Sigmoid colon (tissue), 7 donors: ENCODE measurements around the gene FURIN. TPM values are rescaled to one million over a fixed set of nuclear protein-coding genes. Genes with fewer than 3 reads are reported as not detected.
"Not testable (repeated sequence)": the region's sequence is repeated elsewhere in the genome, so short reads cannot be mapped to it uniquely, and the experiment has no call there.

Experiments used
- DNase-seq: peaks from one replicate; pipeline ENCODE4 v3.0.0-alpha.2; 2019
- H3K27ac ChIP-seq, 4 donors: fragments of 200-600 bp; sonication (generic); one replicate each; pipeline ENCODE4 v1.5.1; 2016 to 2019; ENCODE audit warnings: mild to moderate bottlenecking in 1 of 4
- H3K27me3 ChIP-seq, 3 donors: fragments of 200-600 bp; sonication (generic); one replicate each; pipeline ENCODE4 v1.5.1; 2019; ENCODE audit warnings: mild to moderate bottlenecking in 1 of 3
- H3K36me3 ChIP-seq, 4 donors: fragments of 200-600 bp; sonication (generic); one replicate each; pipeline ENCODE4 v1.5.1; 2016 to 2019
- H3K4me1 ChIP-seq, 4 donors: fragments of 200-600 bp; sonication (generic); one replicate each; pipeline ENCODE4 v1.5.1; 2017 to 2019
- H3K4me3 ChIP-seq, 4 donors: fragments of 200-600 bp; sonication (generic); one replicate each; pipeline ENCODE4 v1.5.1; 2017 to 2019; ENCODE audit warnings: mild to moderate bottlenecking in 2 of 4, moderate library complexity in 1 of 4
- H3K9me3 ChIP-seq, 4 donors: fragments of 200-600 bp in 3 of 4; sonication (generic) in 3 of 4; one replicate each; pipeline versions ENCODE4 v1.5.1 to v1.6.1; 2013 to 2019
- CTCF ChIP-seq, 4 experiments: fragments of 450-650 bp in 3 of 4; fragments of 200-600 bp in 1 of 4; IDR thresholded peaks; one replicate each; pipeline ENCODE4 v1.5.1; 2016 to 2019; ENCODE audit warnings: antibody characterized with exemption in 4 of 4, mild to moderate bottlenecking in 3 of 4, moderate library complexity in 2 of 4
- EP300 ChIP-seq, 4 donors: sonication (generic); formaldehyde crosslinking; IDR thresholded peaks; one replicate each; pipeline ENCODE4 v1.6.1; 2017; ENCODE audit warnings: antibody characterized with exemption in 4 of 4
- POLR2A ChIP-seq, 2 donors: fragments of 450-650 bp; IDR thresholded peaks; one replicate each; pipeline ENCODE4 v1.6.1; 2016; ENCODE audit warnings: antibody characterized with exemption in 2 of 2, mild to moderate bottlenecking in 2 of 2, moderate library complexity in 2 of 2
- POLR2AphosphoS5 ChIP-seq, 4 donors: sonication (generic); formaldehyde crosslinking; IDR thresholded peaks; one replicate each; pipeline ENCODE4 v1.6.1; 2017; ENCODE audit warnings: antibody characterized with exemption in 4 of 4
- WGBS, 2 donors: extraction: QIAGEN DNeasy Blood & Tissue Kit; methylation state at CpG; one replicate each; pipeline ENCODE4 v1.1.7; 2013; 5-methylcytosine and 5-hydroxymethylcytosine counted together
- intact Hi-C: fragments of 100-400 bp; cut with DNase I; formaldehyde crosslinking; loops from one replicate; pipeline ENCODE4 v1.15.1; 2023
- polyA plus RNA-seq, 3 donors: library from polyadenylated mRNA; stranded (reverse); fragments of 200-250 nt; gene quantifications; one replicate each; pipeline ENCODE4 v1.2.3, GENCODE V29; 2013
- total RNA-seq, 4 donors: library from RNA; depleted of rRNA; stranded (reverse); fragments of >200 nt; gene quantifications; one replicate each; pipeline ENCODE4 v1.1.0, GENCODE V29; 2016
- donor health status: healthy with polysubstance abuse.
- donor health status: Bipolar disorder and iron deficiency.
- donor health status: healthy.

The FURIN gene
- total and polyA plus RNA-seq, 7 donors = 21.0 to 69.2 (median 24.6) TPM

- Histone ChIP-seq H3K27ac (no peak overlapping the region), H3K27me3 (no peaks in the 10 kb centered on the region), H3K4me3 (no peak overlapping the region), H3K9me3 (no peaks in the 10 kb centered on the region), H3K4me1 (peaks cover 0 to 21% (median 13%) of the 10 kb centered on the region in 4 donors), H3K36me3 (peaks cover 48 to 72% (median 60%) of the 10 kb centered on the region in 4 donors)
- DNase-seq = no peak
- TF ChIP-seq EP300 (IDR thresholded peaks at IDR 0.05) = no peak
- no peak for TF ChIP-seq POLR2A (IDR thresholded peaks at IDR 0.05)
- no peak for TF ChIP-seq POLR2AphosphoS5 (IDR thresholded peaks at IDR 0.05)
- no peak for TF ChIP-seq CTCF (IDR thresholded peaks at IDR 0.05)
- intact Hi-C loops = no loop called here
- WGBS, 2 donors = 84 to 92% methylated on average over 15 of the region's 15 CpGs
Observed at GRCh38 chr15:90907051-90907660, 38.8 kb downstream of the FURIN start.

- Histone ChIP-seq H3K27me3 (no peaks in the 10 kb centered on the region), H3K9me3 (no peaks in the 10 kb centered on the region), H3K4me3 (no peak overlapping the region), H3K27ac (peak overlapping the region in 3 of 4 donors; percentile 11 to 29 (median 18)), H3K36me3 (peaks cover 56 to 80% (median 69%) of the 10 kb centered on the region in 4 donors), H3K4me1 (peaks cover 0 to 21% (median 13%) of the 10 kb centered on the region in 4 donors)
- DNase-seq = no peak
- WGBS, 2 donors = 91% methylated on average over 9 of the region's 9 CpGs
- intact Hi-C loops = no loop called here
- no peak for TF ChIP-seq EP300 (IDR thresholded peaks at IDR 0.05)
- no peak for TF ChIP-seq POLR2A (IDR thresholded peaks at IDR 0.05)
- TF ChIP-seq POLR2AphosphoS5 (IDR thresholded peaks at IDR 0.05) = no peak
- no peak for TF ChIP-seq CTCF (IDR thresholded peaks at IDR 0.05)
Observed at GRCh38 chr15:90907838-90908507, 39.6 kb downstream of the FURIN start.

GRCh38 chr15:90909449-90909848 lies 41.1 kb downstream of the FURIN start:
- H3K27me3 ChIP-seq, intact Hi-C loops, H3K4me1 ChIP-seq, H3K4me3 ChIP-seq, DNase-seq, H3K27ac ChIP-seq, H3K9me3 ChIP-seq: not testable (repeated sequence)
- peaks cover 68 to 95% (median 81%) of the 10 kb centered on the region in 4 donors for H3K36me3 ChIP-seq
- 89 to 93% methylated on average over 11 of the region's 11 CpGs for WGBS, 2 donors

- DNase-seq = no peak
- Histone ChIP-seq H3K36me3 (peaks cover 68 to 98% (median 86%) of the 10 kb centered on the region in 4 donors), H3K4me1 (peaks cover 0 to 9% (median 0%) of the 10 kb centered on the region in 4 donors), H3K27me3 (no peaks in the 10 kb centered on the region), H3K27ac (no peak overlapping the region), H3K4me3 (no peak overlapping the region), H3K9me3 (no peaks in the 10 kb centered on the region)
- intact Hi-C loops = no loop called here
- 96% methylated on average over 8 of the region's 8 CpGs for WGBS, 2 donors
- no peak for TF ChIP-seq POLR2A (IDR thresholded peaks at IDR 0.05)
- no peak for TF ChIP-seq EP300 (IDR thresholded peaks at IDR 0.05)
- no peak for TF ChIP-seq CTCF (IDR thresholded peaks at IDR 0.05)
- no peak for TF ChIP-seq POLR2AphosphoS5 (IDR thresholded peaks at IDR 0.05)
Observed at GRCh38 chr15:90909976-90910375, 41.6 kb downstream of the FURIN start.

- peaks cover 62 to 98% (median 87%) of the 10 kb centered on the region in 4 donors for H3K36me3 ChIP-seq
- intact Hi-C loops = no loop called here
- WGBS, 2 donors = 95 to 97% methylated on average over 24 of the region's 24 CpGs
- DNase-seq = no peak
- H3K9me3 ChIP-seq = no peaks in the 10 kb centered on the region
- no peak overlapping the region for H3K4me3 ChIP-seq
- TF ChIP-seq POLR2A (IDR thresholded peaks at IDR 0.05) (no peak), CTCF (IDR thresholded peaks at IDR 0.05) (no peak), EP300 (IDR thresholded peaks at IDR 0.05) (no peak), POLR2AphosphoS5 (IDR thresholded peaks at IDR 0.05) (no peak)
- H3K27ac ChIP-seq = no peak overlapping the region
- H3K4me1 ChIP-seq = peaks cover 0 to 5% (median 2%) of the 10 kb centered on the region in 4 donors
- H3K27me3 ChIP-seq = no peaks in the 10 kb centered on the region
Observed at GRCh38 chr15:90910441-90911301, 42.3 kb downstream of the FURIN start.
